ENCODE measurements around the gene PAF1.

Gene PAF1

GRCh38 chr19:39405958-39406655 lies 15.2 kb upstream of the PAF1 start:
- DNase-seq (ENCODE audit: low read depth in 3 of 3): peak; percentile 82 to 87 (median 82)

DNA sequence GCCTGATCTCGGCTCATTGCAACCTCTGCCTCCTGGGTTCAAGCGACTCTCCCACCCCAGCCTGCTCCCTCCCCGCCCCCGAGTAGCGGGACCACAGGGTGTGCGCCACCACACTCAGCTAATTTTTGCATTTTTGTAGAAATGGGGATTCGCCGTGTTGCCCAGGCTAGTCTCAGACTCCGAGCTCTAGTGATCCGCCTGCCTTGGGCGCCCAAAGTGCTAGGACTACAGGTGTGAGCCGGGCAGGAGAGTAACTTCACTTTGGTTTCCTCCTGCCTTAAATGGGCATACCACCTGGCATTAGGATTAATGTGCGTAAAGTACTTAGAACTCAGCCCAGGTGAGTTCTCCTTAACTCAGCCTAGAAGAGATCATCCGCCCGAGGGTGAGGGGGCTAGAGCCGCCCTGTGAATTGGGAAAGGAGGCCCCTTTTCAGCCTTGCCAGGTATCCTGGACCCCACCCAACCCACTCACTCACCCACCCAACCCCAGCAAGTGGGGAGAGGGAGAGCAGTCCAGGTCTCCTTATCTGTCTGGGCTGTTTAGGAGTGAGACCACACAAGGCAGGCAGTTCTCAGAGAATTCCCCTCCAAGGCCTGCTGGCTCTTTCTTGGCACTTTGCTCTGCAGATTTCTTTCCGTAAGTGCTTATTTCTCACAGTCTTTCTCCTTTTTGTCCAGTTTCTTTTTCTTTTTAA lies 14.5 kb upstream of the PAF1 start:
- no peak for DNase-seq (ENCODE audit: low read depth in 3 of 3)

GRCh38 chr19:39403331-39404312 lies 12.7 kb upstream of the PAF1 start:
- DNase-seq (ENCODE audit: low read depth in 3 of 3): peak; percentile 91 to 92 (median 91)

GRCh38 chr19:39402346-39403300 lies 11.7 kb upstream of the PAF1 start:
- DNase-seq (ENCODE audit: low read depth in 3 of 3): peak; percentile 70 to 80 (median 72)

DNA sequence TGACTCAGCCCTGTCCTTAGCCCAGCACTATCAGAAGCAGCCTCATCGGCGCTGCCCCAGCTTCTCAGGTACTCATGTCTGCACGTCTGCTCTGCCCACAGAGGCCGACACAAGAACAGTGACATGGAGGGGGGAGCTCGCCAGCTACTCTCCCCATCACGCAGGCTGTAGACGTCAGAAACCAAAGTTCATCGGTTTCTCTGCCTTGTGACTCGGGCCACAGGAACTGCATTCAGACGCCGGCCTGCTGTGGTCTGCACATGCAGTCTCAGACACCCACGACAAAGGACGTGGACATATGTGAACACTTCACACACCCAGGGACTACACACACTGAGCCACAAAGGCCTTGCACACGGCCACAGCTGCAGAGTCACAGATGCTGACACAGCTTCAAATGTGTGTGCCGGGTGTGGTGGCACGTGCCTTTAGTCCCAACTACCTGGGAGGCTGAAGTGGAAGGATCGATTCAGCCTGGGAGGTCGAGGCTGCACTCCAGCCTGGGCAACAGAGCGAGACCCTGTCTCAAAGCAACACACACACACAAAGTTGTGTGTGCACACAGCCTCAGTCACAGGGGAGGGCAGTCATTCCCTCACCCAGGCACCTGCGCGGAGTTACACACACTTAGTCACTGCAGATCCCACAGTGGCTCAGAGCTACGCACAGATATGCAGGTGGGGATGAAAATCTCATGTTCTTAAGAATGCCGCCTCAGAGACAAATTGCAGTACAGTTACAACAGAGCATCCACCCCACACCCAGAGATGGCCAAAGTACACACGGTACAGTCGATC lies 10.8 kb upstream of the PAF1 start:
- DNase-seq (ENCODE audit: low read depth in 3 of 3): peak; percentile 45 to 63 (median 51)

DNA sequence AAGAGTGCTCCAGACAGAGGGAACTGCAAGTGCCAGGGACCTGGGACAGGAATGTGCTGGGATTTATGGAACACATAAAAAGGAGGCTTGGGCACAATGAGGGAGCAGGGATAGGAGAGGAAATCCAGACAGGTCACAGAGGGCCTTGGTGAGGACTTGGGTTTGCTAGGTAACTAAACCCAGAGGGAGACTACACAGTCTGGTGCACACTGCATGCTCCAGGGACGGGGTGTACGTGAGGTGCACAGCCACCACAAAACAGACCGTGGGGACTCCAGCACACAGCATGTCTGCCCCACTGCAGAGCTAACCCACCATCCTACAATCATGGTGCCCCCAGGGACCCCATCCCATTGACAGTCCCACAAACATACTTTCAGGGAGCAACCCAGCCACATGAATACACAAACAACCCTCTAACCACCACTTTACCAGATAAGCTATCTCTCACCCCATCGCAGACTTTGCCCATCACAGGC lies 10.2 kb upstream of the PAF1 start:
- DNase-seq (ENCODE audit: low read depth in 3 of 3): no peak

DNA sequence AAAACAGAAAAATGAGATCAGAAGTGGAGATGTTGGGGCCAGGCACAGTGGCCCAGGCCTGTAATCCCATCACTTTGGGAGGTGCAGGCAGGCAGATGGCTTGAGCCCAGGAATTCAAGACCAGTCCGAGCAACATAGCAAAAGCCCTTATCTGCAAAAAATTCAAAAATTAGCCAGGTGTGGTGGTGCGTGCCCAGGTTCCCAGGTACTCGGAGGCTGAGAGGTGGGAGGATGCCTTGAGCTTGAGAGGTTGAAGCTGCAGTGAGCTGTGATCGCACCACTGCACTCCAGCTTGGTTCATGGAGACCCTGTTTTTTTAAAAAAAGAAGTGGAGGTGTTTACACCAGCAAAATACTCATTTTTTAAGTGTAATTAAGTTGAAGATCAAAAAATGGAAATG lies 9.2 kb upstream of the PAF1 start:
- no peak for DNase-seq (ENCODE audit: low read depth in 3 of 3)

GRCh38 chr19:39399668-39400050 lies 8.8 kb upstream of the PAF1 start:
- DNase-seq (ENCODE audit: low read depth in 3 of 3): no peak

GRCh38 chr19:39398297-39398864 lies 7.5 kb upstream of the PAF1 start:
- DNase-seq (ENCODE audit: low read depth in 3 of 3): peak in 1 of 3 experiments; percentile 32

- peak; percentile 89 to 95 (median 91) for DNase-seq (ENCODE audit: low read depth in 3 of 3)
Measured at GRCh38 chr19:39397360-39398296, 6.7 kb upstream of the PAF1 start.

GRCh38 chr19:39390451-39390750 lies 505 bp downstream of the PAF1 start:
- peak in 2 of 3 experiments; percentile 70 to 71 for DNase-seq (ENCODE audit: low read depth in 3 of 3)

DNA sequence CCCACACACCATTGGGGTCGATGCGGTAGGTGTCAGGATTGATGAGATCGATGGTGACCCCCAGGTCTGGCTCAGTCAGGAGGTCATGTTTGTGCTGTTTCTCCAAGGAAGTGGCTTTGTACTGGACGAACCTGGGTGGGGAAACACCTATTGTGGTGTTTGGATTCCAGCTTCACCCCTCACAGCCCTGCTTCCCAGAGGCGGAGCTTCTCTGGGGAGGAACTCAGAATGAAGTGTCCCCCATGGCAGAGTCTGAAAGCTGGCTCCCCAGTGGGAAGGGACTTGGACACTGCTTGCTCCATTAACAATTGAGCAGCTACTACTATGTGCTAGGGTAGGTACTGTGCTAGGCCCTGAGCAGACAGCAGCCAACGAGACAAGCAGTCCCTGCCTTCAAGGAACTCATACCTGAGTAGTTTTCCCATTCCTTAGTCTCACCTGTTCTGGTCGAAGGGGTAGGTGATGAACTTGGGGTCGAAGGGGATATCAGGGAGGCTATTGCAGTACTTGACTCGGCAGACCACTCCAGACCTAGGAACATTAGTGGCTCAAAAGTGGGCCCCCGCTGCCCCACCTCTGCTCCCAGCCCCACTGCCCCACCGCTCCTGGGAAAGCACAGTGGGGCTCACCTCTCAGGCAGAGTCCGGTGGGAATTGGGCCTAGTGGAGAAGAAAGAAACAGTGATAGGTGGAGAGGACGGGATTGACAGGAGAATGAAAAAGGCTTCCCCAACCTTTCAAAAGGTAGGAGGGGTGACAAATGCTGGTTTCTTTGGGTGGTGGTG lies 1.1 kb downstream of the PAF1 start:
- DNase-seq (ENCODE audit: low read depth in 3 of 3): no peak

DNA sequence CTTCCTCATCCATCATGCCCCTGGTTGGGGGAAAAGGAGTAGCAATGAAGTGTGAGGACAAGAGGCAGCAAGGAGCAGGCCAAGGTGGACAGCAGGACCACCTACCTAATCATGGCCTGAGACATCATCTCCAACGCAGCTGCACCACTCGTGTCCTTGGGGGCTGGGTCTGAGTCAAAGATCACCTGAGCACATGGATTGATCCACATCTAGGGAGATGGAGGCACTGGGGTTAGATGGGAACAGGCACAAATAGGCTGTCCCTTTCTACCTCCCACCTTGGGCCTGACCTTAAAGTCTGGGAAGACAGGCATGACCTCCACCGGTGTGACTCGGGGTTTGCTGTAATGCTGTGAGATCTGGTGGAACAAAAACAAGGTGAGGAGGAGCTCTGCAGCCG lies 2.2 kb downstream of the PAF1 start:
- no peak for DNase-seq (ENCODE audit: low read depth in 3 of 3)

- no peak for DNase-seq (ENCODE audit: low read depth in 3 of 3)
Measured at GRCh38 chr19:39386557-39386956, 4.3 kb downstream of the PAF1 start.

- DNase-seq (ENCODE audit: low read depth in 3 of 3): no peak
Measured at GRCh38 chr19:39385629-39386411, 5.1 kb downstream of the PAF1 start.

DNA sequence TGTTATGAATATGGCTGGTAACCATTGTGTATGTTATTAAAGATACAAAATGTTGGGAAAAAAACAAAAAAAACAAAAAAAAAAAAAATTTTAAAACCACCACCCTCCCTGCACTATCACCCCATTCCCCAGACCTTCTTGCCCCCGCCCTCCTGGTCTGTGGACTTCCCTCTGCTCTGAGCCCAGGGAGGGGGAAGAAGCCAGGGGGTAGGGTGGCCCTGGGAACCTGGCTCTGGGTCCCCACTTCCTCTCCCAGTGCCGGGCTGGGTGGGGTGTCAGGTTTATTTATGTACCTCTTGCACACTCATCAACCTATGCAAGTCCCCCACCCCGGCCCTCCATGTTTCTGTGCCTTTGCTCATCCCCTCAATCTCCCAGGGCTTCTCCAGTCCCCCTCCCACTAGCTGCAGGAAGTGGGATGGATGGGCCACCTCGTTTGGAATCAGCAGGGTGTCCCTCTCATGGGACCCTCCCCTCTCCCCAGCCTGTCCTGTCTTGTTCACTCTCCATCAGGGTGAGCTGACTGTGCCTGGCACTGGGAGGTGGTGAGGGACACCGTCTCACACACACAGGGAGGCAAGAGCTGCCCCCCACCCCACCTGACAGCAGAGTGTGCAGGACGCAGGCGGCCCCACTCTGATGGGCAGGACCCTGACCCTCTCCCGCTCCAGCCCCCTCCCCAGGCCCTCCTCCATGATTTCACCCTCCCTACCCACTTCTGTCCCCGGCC lies 5.9 kb downstream of the PAF1 start:
- no peak for DNase-seq (ENCODE audit: low read depth in 3 of 3)
